Sigmoid colon (tissue), 4 donors: ENCODE measurements around the gene METTL8.

Source experiments
- CTCF ChIP-seq, 4 experiments: fragments of 450-650 bp in 3 of 4; fragments of 200-600 bp in 1 of 4; IDR thresholded peaks; one replicate each; pipeline ENCODE4 v1.5.1; 2016 to 2019; ENCODE audit warnings: antibody characterized with exemption in 4 of 4, mild to moderate bottlenecking in 3 of 4, moderate library complexity in 2 of 4
- EP300 ChIP-seq, 4 donors: sonication (generic); formaldehyde crosslinking; IDR thresholded peaks; one replicate each; pipeline ENCODE4 v1.6.1; 2017; ENCODE audit warnings: antibody characterized with exemption in 4 of 4

- no peak for TF ChIP-seq CTCF (IDR thresholded peaks at IDR 0.05)
- TF ChIP-seq EP300 (IDR thresholded peaks at IDR 0.05), result no peak
These were observed 72.9 kb downstream of the METTL8 start for GRCh38 chr2:171360905-171361304.
